GM20000 (cell line): ENCODE measurements around the gene GOLGA8F.
"Not testable (repeated sequence)": the region's sequence is repeated elsewhere in the genome, so short reads cannot be mapped to it uniquely, and the experiment has no call there.

Experiments used
- DNase-seq: peaks from one replicate; pipeline ENCODE4 v3.0.0; 2012; ENCODE audit warnings: low spot score

Gene GOLGA8F, protein sequence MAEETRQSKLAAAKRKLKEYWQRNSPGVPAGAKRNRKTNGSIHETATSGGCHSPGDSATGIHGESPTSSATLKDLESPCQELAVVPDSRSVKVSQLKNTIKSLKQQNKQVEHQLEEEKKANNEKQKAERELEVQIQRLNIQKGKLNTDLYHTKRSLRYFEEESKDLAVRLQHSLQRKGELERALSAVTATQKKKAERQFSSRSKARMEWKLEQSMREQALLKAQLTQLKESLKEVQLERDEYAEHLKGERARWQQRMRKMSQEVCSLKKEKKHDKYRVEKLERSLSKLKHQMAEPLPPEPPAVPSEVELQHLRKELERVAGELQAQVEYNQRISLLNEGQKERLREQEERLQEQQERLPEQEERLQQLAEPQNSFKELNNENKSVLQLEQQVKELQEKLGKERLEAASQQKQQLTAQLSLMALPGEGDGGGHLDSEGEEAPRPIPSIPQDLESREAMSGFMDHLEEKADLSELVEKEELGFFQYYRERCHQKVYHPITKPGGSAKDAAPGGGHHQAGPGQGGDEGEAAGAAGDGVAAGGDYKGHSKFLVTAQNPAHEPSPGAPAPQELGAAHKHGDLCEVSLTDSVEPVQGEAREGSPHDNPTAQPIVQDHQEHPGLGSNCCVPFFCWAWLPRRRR

DNA sequence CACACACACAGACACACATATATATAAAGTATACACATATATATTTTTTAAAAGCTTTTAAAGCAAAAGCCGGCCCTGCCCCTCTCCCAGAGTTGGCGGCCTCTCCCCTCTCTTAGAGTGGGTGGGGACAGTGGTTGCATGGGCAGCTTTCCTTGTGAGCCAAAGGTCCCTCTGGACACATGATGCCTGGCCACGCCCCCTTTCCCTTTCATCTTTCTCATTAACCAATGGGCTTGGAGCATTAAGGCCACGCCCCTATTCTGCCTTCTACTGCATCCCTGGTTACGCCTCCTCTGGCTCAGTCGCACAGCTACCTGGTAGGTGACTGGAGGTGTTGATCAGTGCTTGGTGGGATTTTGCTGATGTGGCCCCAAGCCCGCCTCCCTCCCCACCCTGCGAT is at the start of gene GOLGA8F:
Gene GOLGA8F (plus strand): TSS at position 301 of the 400 bp plus-strand sequence. CDS start 98 bp downstream, at position 399.
- not testable (repeated sequence) for DNase-seq

DNA sequence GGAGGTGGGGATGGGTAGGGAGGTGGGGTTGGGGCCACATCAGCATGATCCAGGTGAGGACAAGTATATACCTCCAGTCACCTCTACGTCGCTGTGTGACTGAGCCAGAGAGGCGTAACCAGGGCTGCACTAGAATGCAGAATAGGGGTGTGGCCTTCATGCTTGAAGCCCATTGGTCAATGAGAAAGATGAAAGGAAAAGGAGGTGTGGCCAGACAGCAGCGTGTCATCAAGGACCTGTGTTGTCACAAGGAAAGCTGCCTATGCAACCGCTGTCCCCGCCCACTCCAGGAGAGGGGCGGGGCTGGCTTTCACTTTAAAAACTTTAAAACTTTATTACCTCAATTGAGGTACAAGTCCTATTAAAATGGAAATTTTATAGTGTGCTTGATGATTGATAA is 20.5 kb upstream of the GOLGA8F start, which contains the start of gene GOLGA6L24:
Gene GOLGA6L24 (minus strand): TSS at position 101 of the 400 bp plus-strand sequence. CDS start 61 bp downstream, at position 40.
- DNase-seq = not testable (repeated sequence)

GRCh38 chr15:28365502-28365901 is 13.0 kb upstream of the GOLGA8F start:
- DNase-seq = not testable (repeated sequence)

GRCh38 chr15:28380053-28380452 is 1.6 kb downstream of the GOLGA8F start:
- not testable (repeated sequence) for DNase-seq

- DNase-seq = not testable (repeated sequence)
These were observed 17.6 kb downstream of the GOLGA8F start for GRCh38 chr15:28396022-28396421.

DNA sequence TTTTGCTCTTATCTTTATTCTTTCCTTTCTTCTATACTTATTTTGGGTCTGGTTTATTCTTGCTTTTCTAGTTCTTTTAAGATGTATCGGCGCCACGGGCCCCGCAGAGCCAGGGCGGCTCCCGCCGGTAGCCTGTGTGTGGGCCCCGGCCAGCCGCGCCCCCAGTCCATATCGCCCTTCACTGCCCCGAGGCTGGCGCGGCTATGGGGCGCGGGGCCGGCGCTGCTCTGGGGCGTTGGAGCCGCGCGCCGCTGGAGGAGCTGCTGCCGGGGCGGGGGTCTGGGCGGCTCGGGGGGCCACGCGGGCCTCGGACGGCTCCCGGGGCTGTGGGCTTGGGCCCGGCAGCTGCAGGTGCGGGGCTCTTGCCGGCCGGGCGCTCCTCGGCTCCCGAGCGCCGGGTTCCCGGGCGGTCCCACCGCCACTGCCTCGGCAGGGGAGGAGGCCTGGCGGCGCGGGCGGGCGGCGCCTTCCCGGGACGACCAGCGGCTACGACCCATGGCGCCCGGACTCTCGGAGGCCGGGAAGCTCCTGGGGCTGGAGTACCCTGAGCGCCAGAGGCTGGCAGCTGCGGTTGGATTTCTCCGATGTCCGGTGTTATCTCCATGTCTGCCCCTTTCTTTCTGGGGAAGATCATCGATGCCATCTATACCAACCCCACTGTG is 24.4 kb downstream of the GOLGA8F start:
- DNase-seq = not testable (repeated sequence)

GRCh38 chr15:28420470-28420869 is 42.0 kb downstream of the GOLGA8F start:
- DNase-seq = not testable (repeated sequence)

- DNase-seq = not testable (repeated sequence)
These were observed 57.1 kb downstream of the GOLGA8F start for GRCh38 chr15:28435594-28435993.
